Measurements from ENCODE around the gene GABRR1.

The GABRR1 gene

DNA sequence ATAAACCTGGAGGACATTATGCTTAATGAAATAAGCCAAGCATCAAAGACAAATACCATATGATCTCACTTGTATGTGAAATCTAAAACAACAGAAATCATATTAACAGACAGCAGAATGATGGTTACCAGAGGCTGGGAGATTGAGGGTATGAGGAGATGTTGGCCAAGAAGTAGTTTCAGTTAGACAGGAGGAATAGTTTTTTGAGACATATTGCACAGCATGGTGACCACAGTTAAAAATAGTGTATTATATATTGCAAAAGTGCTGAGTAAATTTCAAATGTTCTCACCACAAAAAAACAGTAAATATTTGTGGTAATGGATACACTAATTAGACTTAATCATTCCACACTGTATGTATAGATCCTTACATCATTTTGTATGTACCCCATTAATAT lies 1.8 kb downstream of the GABRR1 start:
- DNase-seq (ENCODE audit: low read depth, low spot score): no peak

DNA sequence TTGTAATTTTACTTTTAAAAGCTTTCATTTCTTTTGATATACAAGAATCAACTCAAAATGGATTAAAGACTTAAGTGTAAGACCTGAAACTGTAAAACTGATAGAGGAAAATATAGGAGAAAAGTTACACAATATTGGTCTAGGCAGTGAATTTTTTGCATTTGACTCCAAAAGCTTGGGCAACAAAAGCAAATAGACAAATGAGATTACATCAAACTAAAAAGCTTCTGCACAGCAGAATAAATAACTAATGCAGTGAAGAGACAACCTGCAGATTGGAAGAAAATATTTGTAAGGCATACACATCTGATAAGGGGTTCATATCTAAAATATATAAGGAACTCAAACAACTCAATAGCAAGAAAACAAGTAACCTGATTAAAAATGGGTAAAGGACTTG lies 3.0 kb downstream of the GABRR1 start:
- no peak for DNase-seq (ENCODE audit: low read depth, low spot score)

GRCh38 chr6:89212472-89212871 lies 4.7 kb downstream of the GABRR1 start:
- no peak for DNase-seq (ENCODE audit: low read depth, low spot score)

DNA sequence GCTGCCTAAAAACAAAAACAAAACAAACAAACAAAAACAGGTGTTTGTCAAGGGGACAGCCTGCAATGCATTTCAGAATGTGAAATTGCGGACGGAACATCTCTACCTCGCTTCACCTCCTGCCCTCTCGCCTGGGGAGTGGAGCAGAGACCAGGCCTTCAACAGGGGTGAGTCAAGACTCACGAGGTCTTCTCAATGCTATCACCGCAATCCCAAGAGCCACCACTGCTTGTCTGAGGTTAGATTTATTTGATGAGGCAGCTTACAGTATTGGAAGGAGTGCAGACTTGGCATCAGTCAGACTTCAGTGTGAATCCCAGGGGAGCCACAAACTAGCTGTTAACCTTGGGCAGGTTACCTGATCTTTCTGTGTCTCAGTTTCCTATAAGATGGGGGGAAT lies 7.7 kb downstream of the GABRR1 start:
- DNase-seq (ENCODE audit: low read depth, low spot score): no peak

GRCh38 chr6:89208551-89208950 lies 8.6 kb downstream of the GABRR1 start:
- DNase-seq (ENCODE audit: low read depth, low spot score): no peak

- DNase-seq (ENCODE audit: low read depth, low spot score): no peak
Observed at GRCh38 chr6:89205819-89206218, 11.3 kb downstream of the GABRR1 start.

DNA sequence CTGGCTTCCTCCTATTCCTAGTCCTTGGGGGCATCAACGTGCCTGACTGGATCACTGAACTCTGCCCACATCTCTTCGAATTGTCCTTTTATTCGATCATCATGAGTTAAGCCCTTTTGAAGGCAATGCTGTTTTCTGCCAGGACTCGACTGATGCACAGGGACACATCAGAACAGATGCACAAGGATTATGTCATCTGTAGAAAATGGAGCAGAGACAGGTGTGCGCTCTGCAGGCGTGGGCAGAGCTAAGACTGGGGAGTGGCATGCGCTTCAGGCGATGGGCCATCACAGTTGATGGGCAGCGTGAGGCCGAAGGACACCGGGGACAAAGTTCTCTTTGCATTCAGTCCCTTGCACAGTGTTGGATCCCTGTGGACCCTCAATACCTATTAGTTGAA lies 13.1 kb downstream of the GABRR1 start:
- no peak for DNase-seq (ENCODE audit: low read depth, low spot score)

GRCh38 chr6:89200706-89201215 lies 16.4 kb downstream of the GABRR1 start:
- no peak for DNase-seq (ENCODE audit: low read depth, low spot score)

DNA sequence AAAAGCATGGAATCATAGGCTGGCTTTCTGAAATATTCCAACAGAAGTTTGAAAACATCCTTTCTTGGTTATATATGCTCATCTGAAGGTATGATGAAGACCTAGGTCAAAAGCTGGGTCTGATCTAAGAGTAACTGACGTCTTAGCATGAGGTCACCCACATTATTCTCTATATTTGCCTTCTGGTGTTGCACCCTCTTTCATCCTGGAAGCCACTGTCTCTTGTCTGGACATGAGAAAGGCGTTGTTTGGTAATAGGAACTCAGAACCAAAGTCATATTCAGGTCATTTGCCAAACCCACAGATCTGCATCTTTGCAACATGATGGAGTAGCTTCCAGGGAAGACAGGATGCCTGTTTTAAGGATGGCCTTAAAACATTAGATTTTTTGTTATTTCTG lies 17.6 kb downstream of the GABRR1 start:
- DNase-seq (ENCODE audit: low read depth, low spot score): no peak

DNA sequence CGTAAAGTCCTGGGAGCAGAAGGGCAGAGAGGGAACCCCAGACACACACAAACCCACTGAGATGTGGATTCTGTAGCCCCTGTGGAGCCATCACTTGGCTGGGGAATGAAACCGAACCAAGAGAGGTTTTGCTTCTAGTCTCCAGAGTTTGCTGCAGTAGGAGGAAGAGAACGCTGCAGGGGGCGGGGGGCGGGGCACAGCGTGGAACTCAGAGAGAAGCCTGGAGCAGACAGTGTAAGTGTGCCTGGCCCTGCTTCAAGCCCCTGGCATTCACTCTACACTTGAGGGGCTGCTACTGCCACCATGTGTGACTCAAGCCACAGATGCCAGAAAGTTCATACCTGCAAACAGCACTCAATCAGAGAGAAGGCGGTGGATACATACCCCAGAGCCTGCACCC lies 18.9 kb downstream of the GABRR1 start:
- DNase-seq (ENCODE audit: low read depth, low spot score): no peak

GRCh38 chr6:89197141-89197540 lies 20.0 kb downstream of the GABRR1 start:
- no peak for DNase-seq (ENCODE audit: low read depth, low spot score)

DNA sequence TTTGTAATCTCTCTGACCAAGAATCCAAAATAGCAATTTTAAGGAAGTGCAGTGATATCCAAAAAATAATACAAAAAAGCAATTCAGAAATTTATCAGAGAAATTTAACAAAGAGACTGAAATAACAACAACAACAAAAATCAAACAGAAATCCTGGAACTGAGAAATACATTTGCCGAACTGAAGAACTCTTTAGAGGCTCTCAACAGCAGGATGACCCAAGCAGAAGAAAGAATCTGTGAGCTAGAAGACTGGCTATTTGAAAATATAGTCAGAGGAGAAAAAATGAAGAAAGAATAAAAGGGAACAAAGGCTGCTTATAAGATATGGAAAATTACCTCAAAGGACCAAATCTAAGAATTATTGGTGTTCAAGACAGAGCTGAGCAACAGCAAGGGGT lies 22.6 kb downstream of the GABRR1 start:
- DNase-seq (ENCODE audit: low read depth, low spot score): no peak

GRCh38 chr6:89190741-89191140 lies 26.4 kb downstream of the GABRR1 start:
- DNase-seq (ENCODE audit: low read depth, low spot score): no peak

DNA sequence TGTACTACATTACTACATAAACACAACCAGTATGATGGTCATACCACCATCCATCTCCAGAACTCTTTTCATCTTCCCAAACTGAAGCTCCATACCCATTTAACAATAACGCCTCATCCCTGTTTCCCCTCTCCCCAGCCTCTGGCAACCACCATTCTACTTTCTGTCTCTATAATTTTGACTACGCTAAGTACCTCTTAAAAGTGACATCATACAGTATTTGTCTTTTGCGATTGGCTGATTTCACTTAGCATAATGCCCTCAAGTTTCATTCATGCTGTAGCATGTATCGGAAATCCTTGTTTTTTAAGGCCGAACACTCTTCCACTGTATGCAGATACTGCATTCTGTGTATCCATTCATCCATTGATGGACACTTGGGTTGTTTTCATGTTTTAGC lies 29.7 kb downstream of the GABRR1 start:
- DNase-seq (ENCODE audit: low read depth, low spot score): no peak

DNA sequence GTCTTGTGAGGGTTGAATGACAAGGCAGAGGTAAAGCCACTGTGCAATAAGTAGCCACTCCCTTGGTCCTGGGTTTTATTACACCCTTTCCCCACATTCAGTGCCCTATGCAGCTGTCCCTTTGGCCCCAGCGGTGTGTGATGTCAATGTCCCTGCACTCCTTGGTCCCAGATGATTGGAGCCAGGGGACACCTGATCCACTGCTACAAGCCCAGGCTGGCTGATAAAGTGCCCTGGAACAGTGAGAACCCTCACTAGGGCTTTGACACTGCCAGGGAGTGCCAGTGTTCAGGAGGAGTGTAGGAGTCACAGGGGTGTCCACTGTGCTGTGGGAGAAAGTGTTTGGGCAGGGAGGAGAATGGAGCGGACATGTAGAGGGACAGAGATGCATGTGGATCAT lies 30.4 kb downstream of the GABRR1 start:
- DNase-seq (ENCODE audit: low read depth, low spot score): no peak

DNA sequence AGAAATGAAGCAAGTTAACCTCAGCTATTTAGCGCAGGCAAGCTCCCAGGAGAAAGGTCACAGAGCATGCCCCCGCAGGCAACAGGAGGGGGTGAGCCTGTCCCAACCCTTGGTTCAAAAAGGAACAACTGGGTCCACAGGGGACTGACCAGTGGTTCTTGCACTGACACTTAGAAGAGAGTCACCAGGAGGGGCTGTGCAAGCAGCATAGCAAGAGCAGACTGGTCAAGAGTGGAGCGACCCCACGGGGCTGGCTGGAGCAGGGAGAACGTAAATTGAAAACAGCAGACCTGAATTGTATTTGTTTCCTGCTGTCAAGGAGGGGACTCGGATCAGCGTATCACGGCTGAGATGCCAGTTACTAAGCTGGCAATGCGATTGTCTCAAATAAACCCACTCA lies 32.8 kb downstream of the GABRR1 start:
- no peak for DNase-seq (ENCODE audit: low read depth, low spot score)

GRCh38 chr6:89183294-89183693 lies 33.9 kb downstream of the GABRR1 start:
- no peak for DNase-seq (ENCODE audit: low read depth, low spot score)

DNA sequence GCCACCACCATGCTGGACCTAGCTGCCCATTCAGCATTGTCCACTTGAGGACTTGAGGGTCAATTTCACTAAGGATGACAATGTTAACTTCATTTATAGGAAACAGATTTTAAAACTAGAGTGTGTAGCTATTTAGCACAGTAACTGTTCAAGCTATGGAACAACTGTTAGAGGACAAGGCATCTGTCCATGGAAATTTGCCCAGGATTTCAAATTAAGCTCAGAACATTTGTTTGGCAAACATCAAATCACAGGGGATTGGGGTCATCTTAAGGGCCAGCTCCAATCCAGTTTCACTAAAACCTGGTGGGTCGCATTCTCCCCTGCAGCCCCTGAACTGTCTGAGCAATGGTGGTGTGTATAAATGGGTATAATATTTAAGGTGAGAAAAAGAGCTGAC lies 36.2 kb downstream of the GABRR1 start:
- no peak for DNase-seq (ENCODE audit: low read depth, low spot score)

GRCh38 chr6:89180112-89180511 lies 37.0 kb downstream of the GABRR1 start:
- no peak for DNase-seq (ENCODE audit: low read depth, low spot score)

GRCh38 chr6:89173634-89174033 lies 43.5 kb downstream of the GABRR1 start:
- no peak for DNase-seq (ENCODE audit: low read depth, low spot score)

DNA sequence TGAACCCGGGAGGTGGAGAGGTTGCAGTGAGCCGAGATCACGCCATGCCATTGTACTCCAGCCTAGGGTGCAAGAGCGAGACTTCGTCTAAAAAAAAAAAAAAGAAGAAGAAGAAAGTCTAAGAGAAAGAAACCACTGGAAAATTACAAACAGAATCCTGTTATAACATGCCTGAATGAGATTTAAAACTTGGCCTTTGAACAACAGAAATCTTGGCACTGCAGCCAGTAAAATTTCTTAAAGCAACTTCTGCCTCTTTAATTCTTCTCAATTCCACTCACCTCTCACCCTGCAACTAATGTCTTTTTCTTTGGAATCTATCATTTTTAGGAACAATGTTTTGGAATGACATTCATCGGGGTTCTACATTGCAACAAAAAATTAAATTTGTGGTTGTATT lies 45.0 kb downstream of the GABRR1 start:
- DNase-seq (ENCODE audit: low read depth, low spot score): no peak

DNA sequence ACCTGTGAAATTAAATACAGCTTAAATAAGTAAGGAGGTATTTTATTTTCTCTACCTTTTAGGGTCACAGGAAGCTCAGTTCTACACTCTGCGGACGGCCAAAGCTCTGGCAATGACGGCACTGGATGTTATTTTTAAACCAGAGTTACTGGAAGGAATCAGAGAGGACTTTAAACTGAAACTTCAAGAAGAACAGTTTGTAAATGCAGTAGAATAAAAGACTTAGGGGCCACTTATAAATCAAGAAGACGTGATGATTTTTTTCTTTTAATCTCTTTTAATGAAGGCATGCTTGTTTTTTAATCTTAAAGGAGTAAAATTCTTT lies 55.1 kb downstream of the GABRR1 start:
- DNase-seq (ENCODE audit: low read depth, low spot score): no peak

GRCh38 chr6:89161326-89162046 lies 55.7 kb downstream of the GABRR1 start:
- DNase-seq (ENCODE audit: low read depth, low spot score): no peak
